Kidney capillary endothelial cell (primary cell): ENCODE measurements around the gene RC3H1.
A peak's percentile ranks its signal among the peaks of the same experiment; 100 is the strongest.
"Not testable (repeated sequence)": the region's sequence is repeated elsewhere in the genome, so short reads cannot be mapped to it uniquely, and the experiment has no call there.

ENCODE experiments used
- DNase-seq: peaks from one replicate; pipeline ENCODE4 v3.0.0-alpha.2; 2018; ENCODE audit warnings: low spot score

Gene RC3H1

DNA sequence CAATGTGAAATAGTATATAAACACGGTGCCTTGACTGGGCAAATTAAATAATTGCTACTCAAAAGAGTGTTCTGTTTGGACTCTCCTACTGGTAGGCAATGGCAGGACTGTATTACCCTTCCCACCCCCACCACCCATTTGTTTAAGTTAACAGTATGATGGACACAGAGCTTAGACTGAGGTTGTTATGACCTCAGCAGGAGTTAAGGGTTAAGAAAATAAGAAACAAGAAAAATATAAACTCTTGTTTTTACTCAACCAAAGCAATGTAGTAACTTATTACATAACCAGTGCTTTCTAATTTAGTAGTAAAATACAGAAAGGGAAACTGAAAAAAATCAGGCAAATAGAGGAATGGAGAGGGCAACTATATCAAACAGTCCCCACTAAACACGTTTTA, 85.1 kb downstream of the RC3H1 start:
- no peak for DNase-seq

DNA sequence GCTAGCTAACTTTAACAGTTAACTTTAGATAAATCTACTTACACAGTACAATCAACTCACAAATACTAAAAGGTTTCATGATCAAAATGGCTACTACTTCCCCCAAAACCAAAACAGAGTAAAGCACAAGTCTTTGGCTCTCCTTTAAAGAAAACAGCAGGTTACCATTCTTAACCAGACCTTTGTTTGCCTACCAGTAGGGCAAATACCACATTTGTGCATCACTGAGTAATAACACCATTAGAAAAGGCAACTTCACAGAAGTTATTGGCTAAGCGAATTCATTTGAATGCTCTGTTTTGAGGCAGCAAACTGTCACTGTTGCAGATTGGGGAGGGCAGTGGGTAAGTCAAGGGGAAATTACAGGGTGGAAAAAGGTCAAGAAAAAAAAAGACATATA, 87.7 kb downstream of the RC3H1 start:
- DNase-seq, result no peak

DNA sequence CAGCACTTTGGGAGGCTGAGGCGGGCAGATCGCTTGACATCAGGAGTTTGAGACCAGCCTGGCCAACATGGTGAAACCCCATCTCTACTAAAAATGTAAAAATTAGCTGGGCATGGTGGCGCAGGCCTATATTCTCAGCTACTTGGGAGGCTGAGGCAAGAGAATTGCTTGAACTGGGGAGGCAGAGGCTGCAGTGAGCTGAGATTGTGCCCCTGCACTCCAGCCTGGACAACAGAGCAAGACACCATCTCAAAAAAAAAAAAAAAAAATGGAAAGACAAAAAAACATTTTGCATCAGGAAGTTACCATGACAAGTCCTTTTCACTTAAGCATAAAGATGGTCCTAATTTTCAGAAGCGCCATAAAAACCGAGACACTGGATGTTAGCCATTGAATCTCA, 91.6 kb downstream of the RC3H1 start:
- not testable (repeated sequence) for DNase-seq

DNA sequence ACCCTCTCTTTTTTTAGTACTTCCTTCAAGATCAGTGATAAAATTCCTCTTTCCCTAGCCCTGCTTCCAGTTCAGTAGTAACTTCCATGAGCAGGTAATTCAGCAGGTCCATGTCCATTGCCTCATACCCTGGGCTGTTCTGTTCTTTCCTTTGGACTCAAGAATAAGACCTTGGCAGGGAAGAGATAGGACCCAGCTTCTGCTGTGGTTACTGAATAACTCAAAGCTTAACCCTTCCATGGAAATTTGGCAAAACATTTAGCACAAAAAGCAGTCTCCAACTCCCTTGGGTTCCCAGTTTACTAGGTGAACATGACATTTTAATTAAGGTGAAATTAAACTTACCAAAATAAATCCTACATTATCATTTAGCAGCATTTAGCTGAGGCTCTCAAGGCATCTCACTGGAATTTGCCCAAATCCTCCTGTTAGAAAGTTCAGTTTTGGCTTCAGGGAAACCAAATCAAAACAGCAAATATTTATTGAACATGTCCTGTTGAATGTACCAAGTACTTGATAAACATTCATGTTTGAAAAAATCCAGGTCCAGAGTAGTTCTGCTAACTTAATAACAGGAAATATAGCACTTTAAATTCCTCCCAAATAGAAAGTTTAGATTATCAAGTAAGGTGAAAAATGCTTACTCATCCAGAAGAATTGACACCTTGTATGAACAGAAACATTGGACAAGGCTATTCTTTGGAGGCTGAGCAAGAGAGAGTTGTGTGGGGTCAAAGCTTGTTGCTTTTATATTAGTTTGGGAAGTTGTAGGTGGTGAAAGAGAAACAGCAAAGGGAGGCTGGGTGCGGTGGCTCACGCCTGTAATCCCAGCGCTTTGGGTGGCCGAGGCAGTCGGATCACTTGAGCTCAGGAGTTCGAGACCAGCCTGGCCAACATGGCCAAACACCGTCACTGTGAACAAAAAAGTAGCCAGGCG, 96.6 kb downstream of the RC3H1 start:
- no peak for DNase-seq

DNA sequence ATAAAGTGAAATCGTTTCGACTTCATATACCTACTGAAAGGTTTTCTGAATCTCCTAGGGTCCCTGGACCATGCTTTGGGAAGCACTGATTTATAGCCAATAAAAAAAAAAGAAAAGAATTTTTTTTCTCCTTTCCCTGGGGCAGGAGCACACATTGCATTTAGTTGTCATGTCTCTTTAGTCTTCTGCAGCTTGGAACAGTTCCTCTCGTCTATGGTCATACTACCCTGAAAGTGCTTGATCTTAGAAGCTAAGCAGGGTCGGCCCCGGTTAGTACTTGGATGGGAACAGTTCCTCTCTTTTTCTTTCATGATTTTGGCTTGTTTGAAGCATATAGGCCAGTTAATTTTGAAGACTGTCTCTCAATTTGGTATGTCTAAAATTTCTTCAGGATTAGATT, 101.3 kb downstream of the RC3H1 start:
- no peak for DNase-seq

DNA sequence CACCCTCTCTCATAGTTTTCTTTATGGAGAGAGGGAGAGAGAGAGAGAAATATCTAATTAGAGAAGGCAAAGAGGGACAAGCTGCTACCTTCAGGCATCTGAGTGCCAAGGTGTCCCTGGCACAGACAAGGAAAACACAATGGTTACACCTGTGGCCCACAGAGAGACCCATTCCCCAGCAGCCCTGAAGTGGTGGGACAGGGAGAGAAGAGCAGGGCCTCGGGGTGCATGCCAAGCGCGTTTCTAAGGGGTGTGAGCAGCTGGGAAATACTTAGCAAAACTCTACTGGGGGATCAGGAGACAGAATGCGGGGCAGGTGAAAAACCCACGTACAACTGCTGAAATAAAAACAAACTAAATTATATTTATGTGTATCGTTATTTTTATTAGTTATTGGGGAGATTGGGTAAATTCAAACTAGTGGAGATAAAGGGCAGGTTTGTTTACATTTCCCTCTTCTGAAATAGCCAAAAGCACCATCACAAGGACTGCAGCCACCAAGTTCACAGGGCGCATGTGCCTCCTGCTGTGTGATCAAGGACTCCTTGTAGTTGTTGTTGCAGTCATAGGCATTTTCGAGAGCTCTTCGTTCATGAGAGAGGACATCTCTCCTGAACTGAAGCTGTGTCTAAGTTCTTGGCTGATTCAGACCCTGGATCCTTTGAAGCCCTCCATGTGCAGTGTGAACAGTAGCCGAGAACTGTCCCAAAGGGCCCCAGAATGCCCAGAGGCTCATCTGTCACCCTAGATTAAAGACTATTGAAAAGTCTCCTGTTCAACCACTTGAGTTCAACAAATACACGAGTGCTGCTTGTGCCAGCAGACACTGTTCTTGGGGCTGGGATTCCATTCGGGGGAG, 104.3 kb downstream of the RC3H1 start:
- DNase-seq, result no peak

DNA sequence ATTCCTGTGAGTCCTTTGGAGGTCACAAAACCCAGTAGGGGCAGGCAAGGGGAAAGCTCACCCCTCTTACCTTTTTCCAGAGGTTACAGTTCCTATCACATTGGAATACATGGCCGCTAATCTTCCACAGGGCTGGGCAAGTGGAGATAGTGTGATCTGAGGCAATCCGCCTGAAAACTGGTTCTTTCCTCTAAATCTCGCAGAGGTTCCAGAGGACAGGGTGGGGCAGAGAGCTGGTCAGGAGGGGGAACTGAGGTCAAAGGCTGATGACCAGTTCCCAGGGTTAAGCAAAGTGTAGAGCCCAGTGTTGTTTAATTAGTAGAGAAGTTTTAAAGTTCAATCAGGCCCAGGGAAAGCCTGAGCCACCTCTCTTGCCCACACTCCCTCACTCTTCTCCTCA, 105.0 kb downstream of the RC3H1 start, which contains the start of gene SERPINC1:
Gene SERPINC1, minus strand, starts transcription at position 179 of the 400 bp plus-strand sequence. Its CDS starts 68 bp downstream, at position 111.
- no peak for DNase-seq

DNA sequence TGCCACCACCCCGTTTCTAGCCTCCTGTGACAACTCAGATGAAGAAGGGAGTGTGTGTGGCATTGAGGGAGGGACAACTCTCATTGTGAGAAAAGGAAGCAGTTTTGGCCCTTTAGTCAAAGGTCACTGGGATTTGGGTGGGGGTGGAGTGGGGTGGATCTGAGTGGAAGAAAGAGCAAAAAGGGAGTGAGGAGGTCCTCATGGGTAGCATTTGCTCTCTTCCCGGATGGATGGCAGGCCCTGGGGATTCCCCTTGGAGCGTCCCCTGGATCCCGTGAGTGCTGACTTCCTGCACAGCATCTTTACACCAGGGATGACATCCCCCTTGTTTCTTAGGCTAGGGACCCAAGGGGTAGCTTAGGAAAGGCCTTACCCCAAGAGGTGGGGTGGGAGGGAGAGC, 105.5 kb downstream of the RC3H1 start:
- DNase-seq, result no peak

DNA sequence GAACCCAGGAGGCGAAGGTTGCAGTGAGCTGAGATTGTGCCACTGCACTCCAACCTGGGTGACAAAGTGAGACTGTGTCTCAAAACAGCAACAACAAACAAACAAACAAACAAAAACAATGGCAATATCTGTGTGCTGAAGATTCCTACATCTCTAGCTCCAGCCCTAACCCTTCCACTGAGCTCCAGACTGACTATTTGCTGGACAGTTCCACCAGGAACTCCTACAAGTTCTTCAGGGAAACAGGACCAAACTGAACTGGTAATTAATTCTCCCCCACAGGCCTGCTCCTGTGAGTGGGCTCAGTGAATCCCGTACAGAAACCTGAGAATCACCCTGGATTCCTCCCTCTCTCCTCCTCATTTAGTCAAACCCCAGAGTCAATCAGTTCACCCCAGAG, 106.6 kb downstream of the RC3H1 start:
- no peak for DNase-seq

DNA sequence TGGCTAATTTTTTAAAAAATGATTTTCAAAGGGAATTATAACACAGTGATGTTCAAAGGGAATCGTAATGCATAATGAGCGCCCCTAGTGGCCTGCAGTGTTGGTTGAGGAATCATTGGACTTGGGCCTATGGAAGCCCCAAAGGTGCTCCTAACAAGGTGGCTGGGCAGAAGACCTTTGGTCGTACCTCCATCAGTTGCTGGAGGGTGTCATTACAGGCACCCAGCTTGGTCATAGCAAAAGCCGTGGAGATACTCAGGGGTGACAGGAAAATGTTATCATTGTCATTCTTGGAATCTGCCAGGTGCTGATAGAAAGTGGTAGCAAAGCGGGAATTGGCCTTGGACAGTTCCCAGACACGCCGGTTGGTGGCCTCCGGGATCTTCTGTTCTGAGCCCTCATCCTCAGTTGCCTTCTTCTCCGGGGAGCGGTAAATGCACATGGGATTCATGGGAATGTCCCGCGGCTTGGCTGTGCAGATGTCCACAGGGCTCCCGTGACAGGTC, 107.7 kb downstream of the RC3H1 start:
- peak; percentile 7 for DNase-seq

DNA sequence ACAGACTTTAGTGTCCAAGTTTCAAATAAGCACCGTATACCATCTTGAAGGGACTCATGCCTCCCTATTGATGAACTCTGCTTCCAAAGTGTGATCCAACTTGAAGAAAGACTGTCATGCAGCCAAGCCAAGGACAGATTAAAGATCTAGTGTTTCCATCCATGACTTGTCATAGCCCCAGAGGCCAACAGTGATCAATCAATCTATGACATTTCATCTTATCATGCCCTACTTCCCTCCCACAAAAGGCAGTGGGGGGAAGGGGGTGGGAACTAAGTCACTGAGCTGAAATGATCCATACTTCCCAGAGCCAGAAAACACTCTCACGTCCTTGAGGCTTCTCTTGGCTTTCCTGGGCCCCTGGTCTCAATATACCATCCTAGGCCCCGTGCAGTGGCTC, 109.0 kb downstream of the RC3H1 start:
- no peak for DNase-seq

DNA sequence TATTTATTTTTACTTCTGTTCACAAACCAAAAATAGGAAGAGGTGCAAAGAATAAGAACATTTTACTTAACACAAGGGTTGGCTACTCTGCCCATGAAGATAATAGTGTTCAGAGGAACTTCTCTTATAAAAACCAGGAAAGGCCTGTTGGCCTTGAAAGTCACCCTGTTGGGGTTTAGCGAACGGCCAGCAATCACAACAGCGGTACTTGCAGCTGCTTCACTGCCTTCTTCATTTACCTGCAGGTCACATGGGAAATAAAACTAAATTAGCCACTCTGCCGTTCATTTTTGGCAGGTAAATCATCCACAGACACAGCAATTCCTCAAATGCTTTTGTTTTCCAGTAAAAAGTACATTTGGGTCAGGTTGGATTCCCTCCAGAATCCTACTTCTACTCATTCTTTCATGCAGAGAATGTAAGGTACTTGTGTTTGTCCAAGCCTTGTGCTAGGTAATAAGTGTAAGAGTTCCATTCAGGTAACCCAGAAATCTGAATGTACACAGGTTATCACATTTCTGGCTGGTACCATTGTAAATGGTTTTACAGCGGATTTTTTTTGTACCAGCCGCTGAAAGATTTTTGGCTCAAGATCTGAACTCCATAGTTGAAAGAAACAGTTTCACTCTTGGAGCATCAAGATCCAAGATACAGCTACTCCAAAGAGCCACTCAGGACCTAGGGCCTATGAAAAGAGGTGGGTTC, 118.2 kb downstream of the RC3H1 start:
- DNase-seq, result no peak

DNA sequence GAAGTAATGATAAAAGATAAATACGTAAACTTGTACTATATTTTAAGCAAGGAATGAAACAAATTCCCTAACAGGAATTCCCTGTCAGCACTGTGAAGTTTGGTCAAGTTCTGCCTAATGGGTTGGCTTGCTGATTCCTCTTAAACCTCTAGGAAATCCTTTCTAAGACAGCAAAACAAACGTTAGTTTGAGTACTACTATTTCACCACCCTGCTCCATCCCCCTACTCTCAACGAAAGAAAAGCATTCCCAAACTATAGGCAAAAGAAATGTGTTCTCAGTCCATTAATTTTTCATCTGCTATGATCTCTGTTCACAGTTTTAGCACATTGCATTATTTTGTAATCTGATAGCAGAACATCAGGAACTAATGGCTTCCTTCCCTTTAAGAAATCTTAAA, 121.2 kb downstream of the RC3H1 start:
- no peak for DNase-seq

DNA sequence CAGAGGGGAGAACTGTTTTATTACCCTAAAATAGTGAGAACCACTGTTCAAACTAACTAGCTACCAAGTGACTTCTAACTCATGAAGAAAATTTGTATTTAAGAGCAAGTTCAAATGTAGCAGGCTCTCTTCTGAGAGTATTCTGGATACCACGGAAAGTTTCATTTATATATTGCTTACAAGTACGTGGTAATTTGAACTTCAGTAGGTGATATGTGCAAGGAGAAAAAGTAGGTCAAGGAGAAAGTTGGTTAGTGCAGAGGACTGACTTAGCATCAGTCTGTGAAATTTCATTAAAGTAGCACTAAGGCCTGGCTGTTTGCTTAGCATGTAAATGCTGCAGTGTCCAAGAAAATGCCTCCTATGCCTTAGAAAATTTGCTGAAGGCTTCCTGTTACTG, 121.7 kb downstream of the RC3H1 start:
- no peak for DNase-seq

DNA sequence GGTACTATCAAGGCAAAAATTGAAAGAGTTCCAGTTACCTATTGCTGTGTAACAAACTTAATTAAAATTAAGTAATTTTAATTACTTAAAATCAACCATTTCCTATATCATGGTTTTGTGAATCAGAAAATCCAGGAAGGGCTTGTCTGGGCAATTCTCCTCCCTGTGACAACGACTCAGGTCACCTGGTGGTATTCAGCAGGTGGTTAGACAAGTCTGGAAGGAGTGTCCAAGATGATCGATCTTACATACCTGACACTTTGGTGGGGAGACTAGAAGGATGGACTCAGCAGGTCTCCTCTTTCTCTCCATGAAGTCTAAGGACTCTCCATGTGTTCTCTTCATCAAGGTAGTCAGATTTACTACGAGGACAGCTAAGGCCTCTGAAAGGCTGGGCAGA, 128.0 kb downstream of the RC3H1 start:
- DNase-seq, result no peak

DNA sequence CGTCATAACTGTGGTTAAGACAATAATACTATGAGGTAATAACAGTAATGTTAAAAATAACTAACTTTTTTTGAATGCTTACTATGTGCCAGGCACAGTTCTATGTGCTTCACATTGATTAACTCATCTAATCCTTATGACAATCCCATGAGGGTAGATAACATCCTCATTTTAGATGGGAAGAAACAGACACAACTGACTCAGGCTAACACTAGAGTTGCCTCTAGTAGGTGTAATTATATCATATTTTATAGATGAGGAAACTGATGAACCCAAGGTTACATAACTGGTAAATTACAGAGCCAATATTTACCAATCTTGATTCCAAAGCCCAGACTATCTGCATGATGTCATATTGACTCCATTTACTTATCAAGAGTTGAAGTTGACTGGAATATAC, 128.5 kb downstream of the RC3H1 start:
- no peak for DNase-seq

DNA sequence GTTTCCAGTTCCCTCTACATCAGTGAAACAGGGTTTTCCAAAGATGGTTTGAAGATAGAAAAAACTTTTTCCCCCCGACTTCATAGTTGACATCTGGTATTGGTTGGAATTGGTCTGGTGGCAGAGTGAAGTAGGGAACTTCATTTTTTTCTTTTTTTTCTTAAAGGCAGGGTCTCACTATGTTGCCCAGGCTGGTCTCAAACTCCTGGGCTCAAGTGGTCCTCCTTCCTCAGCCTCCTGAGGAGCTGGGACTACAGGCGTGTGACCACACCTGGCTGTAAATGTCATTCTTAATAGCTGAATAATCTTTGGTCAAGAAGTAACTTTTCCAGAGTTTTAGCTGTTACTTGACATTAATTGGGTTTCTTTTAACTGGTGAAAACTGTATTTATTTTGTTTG, 132.3 kb downstream of the RC3H1 start:
- no peak for DNase-seq

DNA sequence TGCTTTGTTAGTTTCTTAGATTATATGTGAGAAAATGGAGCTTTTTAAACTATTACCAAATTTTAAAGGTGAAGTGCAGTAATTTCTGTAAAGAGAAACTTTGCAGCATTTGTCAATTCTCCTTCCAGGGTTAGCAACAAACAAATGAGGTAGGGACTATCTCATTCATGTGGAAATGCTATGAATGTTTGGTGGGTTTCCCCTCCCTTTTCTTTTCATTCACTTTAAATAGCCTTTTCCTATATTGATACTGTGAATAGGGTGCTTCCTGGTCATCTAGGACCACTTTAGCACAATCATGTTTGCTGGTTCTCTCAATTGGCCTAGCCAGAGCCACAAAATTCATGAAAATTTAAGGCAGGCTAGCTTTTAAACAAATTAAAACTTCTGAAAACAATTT, 133.4 kb downstream of the RC3H1 start:
- DNase-seq, result no peak

DNA sequence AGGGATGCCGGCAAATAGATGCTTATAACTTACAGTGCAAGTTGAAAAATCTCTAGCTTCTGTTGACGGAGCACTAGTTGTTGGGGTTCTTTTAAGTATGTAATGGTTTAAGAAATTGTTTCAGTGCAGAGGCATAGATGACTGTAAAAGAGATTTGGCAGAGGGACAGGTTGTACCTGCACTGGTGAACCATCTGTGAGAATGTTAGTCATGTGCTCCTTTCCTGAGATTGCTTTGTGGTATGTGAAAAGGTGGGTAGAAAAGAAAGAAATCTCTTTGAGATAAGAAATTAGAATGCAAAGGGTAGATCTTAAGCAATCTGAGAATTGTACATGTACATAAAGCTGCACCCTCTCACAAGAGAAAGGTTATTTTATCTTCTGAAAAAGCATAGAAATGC, 134.5 kb downstream of the RC3H1 start:
- DNase-seq, result no peak

DNA sequence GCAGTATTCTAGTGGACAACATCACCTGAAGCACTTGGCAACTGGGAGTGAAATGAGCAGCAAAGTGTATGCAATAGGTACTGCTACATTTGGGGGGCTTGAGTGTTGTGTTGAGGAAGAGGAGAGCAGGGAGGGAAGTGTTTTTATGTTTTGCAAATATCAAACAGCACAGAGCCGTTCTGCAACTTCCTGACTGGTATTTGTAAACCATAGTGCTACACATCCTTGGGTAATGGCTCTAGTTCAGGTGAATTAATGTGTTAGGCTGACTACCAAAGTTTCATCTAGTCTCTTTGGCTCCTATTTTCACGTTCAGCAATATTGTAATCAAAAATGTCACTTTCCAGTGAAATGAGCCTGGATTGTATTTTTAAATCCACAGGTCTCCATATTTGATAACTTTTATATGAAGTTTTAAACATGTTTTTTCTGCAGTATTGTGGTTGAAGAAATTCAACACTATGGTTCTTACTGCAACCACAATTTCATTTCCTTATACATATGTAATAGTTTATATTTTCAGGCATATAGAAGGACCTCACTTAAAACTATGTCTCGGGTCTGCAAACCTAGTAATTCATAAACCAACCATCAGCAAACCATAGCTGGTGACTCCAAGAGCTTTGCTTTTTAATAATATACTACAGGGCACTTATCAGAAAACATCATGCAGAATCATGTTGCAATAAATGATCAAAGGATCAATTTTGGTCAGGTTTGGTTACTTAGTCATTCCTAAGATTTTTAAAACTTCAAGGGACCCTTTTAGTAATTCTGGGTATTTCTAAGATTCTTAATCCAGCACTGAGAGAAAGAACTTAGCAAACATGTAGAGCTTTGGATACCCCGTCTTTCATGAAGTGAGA, 135.2 kb downstream of the RC3H1 start:
- DNase-seq, result no peak

DNA sequence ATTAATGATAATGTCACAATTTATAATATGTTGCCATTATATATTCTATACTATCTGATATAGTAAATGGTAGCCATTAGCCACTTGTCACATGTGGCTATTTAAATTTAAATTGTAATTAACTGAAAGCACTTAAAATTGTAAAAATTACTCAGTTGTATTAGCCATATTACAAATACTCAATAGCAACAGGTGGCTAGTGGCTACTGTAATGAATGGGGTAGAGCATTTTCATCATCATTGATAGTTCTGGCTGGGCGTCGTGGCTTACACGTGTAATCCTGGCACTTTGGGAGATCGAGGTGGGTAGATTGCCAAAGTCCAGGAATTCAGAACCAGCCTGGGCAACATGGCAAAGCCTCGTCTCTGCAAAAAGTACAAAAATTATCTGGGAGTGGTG, 137.5 kb downstream of the RC3H1 start:
- DNase-seq, result no peak
